HG02970 (cell line): ENCODE measurements around the gene MYT1.

ENCODE experiments used
- ATAC-seq: cut with Tn5 transposase; IDR thresholded peaks from one replicate; pipeline ENCODE4 v1.9.1; 2021; ENCODE audit warnings: mild to moderate bottlenecking, moderate library complexity, moderate number of reproducible peaks; ENCODE audit not compliant: unreplicated experiment, low FRiP score

Gene MYT1

DNA sequence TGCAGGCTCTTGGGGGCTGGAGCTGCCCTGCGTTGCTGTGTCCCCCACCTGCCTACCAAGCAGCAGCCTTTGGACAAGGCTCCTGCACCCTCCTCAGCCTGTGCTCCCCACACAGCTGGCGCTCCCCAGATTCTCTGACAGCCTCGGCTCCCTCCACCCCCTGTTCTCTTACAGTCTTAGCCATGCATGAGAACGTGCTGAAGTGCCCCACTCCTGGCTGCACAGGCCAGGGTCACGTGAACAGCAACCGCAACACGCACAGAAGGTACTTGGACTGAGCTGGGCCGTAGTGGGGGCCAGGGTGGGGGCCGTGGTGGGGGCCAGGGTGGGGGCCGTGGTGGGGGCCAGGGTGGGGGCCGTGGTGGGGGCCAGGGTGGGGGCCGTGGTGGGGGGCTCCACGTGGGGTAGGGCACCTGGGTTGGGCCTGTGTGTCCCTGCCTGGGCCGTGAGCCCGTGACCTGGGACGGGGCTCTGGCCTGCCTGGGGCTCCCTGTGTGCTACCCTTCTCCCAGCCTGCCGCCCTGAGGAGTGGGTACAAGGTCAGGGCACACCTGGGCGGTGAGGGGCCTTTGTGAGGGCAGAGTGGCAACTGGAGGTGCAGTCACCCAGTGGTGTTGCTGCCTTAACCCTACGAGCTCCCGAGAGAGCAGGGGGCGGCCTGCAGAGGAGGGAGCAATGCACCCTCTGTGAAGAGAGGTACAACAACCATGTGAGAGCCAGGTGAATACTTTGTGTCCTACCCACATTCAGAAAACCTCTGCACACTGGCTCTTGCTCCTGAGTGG lies 47.8 kb downstream of the MYT1 start:
- no peak for ATAC-seq

DNA sequence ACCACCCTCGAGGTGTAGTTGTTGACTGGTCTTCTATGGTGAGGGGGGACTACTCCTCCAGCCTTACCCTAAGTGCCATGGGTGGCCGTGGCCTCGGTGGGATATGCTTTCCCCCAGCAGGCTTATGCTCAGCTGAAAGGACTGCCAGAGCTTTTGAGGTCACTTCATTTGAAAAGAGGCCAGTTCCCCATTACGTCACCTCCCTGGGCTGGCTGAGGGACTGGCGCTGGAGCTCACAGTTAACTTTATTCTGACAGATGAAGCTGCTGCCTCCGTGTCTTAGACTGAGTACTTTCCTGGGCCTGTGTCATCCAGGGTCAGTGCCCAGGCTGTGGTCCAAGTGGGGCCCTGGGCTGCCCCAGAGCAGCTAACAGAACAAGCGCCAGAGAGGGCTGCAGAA lies 48.5 kb downstream of the MYT1 start:
- ATAC-seq = no peak

DNA sequence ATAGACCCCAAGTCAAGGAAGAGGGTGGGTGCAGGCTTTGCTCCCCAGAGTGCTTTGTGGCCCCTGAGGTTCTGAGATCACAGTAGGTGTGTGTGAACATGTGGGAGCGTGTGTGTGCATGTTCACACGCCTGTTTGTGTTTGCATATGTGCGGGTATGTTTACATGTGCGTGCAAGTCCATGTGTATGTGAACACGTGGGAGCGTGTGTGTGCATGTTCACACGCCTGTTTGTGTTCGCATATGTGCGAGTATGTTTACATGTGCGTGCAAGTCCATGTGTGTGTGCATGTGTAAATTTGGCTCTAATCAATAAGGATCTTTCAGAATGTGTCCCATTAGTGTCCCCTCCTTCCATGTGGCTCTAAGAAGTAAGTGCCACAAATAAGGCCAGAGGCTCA lies 49.9 kb downstream of the MYT1 start:
- no peak for ATAC-seq

DNA sequence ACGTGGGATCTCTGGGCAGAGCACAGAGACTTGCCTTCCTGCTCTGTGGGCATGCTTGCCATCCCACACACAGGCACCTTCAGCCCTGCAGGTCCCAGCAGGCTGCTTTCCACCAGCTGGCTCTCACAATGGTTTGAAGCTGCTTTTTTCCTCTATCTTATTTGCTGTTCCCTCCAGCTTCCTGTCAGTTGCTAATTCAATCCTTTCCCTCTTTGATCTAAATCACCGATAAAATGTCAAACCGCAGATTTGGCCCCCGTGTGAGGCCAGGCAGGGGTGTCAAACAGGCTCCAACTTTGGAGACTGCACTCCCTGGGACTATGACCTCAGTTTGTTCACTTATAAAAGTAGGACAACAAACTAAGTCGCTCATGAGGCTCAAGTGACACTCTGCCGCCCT lies 50.7 kb downstream of the MYT1 start:
- no peak for ATAC-seq

DNA sequence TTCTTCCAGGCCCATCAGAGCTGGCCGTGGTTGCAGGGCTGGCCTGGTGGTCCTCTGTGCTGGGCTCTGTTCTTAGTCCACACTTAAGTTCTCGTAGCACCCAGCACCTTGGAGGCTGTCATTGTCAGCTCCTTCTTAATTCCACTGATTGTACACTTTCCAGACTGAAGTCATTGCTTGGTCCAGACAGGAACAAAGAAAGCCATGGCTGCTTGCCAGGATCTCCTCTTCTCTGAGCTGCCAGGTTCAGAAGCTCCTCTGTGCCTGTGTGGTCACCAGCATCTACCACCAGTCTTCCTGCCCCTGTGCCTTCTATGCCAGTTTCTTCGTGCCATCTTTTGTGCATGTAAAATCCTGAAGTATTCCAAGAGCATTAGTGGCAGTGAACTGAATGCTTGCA lies 51.8 kb downstream of the MYT1 start:
- no peak for ATAC-seq

DNA sequence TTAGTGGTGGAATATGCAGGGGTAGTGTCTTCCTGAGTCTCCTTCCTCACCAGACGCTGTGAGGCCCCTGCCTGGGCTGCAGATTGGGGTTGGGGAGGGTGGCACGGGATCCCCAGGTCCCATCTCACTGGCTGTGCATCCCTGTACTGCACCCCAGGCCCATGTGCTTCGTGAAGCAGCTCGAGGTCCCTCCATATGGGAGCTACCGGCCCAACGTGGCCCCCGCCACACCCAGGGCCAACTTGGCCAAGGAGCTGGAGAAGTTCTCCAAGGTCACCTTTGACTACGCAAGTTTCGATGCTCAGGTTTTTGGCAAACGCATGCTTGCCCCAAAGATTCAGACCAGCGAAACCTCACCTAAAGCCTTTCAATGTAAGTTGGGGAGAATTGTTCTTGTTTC lies 52.7 kb downstream of the MYT1 start:
- no peak for ATAC-seq

DNA sequence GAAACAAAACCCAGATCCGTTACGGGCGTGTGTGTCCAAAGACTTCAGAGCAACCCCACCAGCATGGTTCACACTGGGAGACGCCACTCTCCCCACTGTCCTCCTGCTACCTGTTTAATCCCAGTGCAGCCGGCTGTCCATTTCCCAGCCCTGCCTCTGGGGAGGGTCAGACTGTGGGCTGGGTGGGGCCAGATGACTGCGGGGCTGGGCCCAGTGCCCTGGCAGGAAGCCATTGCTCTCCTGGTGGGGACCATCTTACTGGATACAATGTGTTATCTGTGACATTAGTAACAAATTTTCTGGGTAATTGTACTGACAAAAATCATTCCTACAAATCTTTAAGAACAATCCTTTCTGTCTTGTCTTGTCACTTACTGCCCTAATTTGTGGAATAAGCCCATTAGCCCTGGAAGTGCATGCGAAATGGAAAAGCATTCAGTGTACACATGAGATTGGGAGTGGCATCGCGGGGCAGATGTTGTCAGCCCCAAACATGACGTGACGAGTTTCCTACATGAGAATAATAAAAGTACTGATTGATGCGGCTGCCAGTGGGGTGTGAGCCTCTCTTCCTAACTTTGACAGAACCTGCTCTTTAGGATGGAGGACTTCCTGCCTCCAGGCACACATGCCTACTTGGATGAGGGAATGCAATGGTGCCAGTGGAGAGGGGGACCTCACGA lies 53.4 kb downstream of the MYT1 start:
- no peak for ATAC-seq

DNA sequence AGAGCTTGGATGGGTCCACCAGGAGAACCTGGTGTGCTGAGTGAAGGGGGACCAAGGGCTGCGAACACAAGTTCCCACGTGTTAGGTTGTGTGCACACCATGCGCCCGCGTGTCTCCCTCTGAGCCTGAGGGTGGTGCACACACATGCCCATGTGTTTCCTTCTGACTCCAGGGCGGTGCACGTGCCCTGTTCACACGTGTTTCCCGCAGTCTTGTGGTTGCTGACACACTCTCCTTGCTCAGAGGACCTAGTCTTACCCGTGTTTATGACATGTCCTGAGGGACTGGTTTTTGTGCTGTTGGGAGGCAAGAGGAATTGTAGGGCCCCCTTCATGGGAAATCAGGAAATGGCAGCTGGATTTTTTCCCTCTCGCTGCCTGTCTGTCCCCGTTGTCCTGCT lies 55.0 kb downstream of the MYT1 start:
- ATAC-seq = no peak

DNA sequence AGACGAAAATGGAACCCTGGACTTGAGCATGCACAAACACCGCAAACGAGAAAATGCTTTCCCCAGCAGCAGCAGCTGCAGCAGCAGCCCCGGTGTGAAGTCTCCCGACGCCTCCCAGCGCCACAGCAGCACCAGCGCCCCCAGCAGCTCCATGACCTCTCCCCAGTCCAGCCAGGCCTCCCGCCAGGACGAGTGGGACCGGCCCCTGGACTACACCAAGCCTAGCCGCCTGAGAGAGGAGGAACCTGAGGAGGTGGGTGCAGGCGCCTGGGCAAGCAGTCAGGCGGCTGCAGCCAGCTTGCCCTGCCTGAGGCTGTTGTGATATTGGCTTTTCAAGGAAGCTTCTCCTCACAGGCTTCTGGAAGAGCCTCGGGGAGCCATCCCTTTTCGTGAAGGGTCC lies 55.5 kb downstream of the MYT1 start:
- ATAC-seq = no peak

DNA sequence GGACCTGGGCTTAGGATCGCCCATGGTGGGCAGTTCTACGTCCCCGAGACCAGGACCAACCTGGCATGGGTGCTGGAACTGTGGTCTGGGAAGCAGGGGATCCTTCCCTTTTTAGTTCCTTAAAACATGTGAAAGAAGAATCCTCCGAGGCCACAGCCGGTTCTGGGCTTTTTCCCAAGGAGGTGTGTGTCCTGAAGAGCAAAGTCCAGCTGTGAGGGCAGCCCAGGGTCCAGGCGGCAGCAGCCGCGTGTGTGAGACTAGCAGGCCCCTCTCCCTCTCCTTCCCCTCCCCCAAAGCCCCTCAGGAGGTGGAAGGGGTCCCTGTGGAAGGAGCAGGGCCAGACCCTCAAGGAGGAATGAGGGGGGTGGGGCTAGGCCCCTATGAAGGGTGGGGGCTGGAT lies 56.2 kb downstream of the MYT1 start:
- no peak for ATAC-seq

DNA sequence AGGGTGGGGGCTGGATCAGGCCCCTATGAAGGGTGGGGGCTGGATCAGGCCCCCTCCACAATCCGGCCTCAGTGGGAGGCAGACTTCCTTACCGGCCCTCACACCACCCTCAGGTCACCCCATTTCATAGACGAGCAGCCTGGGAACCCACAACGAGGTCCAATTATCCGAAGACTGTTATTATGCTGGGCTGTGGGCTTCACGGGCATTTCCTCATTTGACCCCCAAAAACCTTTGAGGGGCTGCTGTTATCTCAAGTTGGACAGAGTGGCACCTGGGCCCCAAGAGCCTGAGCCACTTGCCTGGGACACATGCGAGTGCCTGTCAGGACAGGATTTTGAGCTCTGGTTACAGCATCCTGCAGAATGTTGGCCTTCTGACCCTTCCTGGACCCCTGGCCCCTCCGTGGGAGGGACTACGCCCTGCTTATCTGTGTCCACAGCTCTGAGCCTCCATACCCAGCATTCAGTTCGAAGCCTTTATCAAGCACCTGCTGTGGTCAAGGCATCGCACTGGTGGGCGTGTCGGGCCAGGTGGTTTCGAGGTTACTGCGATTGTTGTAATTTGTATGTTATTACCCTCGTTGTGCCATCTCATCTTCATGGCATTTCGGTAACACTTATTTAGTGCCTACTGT lies 56.8 kb downstream of the MYT1 start:
- no peak for ATAC-seq

DNA sequence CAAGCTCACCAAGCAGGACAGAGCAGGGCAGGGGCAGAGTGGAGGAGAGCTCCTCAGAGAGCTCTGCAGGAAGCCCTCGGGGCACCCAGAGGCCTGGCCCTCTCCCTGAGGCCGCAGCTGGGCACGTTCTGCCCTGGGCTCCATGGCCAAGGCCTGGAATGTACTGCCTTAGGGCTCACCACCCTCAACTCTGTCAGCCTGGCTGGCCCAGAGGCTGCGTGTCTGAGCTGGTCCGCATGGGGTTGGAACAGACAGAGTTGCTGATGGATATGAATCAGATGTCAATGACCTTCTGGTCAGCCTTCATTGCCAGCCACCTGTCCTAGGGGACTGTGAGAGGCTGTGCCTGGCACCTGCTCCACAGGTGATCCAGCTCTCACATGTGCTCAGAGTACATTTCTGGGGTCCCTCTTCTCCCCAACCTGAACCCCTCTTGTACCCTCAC lies 58.1 kb downstream of the MYT1 start:
- ATAC-seq = no peak

DNA sequence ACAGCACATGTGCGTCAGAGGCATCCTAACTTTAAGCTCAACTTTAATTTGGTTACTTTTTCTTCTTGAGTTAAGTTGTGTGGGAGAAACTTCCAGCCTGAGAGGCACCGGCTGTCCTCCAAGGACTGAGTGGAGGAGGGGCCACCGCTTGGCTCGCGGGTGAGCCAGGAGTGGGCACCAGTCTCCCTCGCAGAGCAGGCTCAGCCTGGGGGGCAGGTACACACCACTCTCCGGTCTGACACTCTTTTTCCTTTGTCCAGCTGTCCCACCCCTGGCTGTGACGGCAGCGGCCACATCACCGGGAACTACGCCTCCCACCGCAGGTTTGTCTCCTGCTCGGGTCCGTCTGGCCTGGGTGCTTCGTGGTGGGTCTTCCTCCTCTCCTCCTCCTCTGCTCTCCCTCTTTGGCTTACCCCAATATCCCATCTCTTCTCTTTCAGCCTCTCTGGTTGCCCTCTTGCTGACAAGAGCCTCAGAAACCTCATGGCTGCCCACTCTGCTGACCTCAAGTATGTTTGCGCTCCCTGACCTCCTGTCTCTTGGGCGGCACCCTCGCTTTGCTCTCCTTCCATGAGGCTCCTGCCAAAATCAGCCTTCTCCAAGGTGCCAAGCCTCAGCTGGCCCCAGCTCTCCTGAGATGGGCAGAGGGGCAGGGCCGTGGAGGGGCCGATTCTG lies 58.7 kb downstream of the MYT1 start:
- ATAC-seq = no peak

DNA sequence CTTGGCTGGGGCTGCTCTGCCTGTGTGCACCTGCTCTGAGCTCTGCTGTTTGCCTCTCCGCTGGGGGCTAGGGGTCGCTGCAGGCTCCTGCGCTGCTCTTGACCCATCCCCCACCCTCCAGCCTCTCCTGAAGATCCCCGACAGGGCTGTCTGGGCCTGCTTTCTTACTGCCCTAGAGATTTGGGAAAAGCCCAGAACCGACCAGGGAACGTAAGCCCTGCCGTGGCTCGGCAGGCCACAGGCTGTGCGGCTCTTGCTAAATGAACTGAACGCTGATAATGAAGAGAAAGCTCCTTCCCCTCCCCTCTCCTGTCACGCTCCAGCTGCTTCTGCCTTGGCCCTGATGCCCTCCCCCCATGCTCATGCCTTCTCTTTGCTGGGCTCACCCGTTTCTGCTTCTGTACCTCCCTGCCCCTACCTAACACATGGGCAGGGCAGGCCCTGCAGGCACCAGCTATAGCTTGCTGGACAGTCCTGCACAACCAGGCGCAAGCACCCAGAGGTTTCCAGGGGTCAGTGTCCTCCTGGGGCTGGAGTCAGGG lies 59.3 kb downstream of the MYT1 start:
- ATAC-seq = no peak

DNA sequence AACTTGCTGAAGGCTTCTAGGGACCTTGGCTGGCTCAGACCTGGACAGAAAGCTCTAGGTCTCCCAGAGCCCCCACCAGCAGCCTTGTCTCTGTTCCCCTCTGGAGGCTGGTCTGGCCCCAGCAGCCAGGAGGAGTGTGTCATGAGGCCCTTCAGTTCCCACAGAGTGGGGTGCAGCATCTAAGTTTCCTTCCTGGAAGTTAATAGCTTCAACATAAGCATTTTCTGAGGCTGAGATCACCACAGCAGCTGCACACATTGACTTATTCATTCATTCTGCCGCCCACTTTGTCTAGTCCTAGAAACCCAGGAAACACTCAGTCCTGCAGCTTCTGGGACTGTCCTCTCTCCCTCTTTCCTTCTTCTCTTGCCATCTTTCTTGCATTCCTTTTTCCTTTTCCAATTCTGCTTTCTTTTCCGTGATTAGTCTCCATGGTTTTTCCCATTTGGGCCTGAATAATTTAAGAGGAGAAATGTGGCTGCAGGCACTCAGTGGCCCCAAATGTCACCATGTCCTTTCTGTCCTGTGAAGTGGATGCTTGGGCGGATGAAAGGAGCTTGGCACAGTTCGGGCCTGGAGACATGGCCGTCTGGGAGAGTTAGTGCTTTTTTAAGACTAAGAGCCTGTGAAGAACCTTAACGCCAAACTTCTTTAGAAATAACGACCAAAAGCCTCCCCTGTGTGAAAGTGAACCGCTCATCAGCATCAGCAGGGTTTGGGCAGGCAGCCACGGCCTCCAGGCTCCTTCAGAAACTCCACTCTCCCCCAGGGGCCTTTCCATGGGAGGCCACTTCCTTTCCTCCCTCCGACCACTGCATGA lies 60.3 kb downstream of the MYT1 start:
- no peak for ATAC-seq

DNA sequence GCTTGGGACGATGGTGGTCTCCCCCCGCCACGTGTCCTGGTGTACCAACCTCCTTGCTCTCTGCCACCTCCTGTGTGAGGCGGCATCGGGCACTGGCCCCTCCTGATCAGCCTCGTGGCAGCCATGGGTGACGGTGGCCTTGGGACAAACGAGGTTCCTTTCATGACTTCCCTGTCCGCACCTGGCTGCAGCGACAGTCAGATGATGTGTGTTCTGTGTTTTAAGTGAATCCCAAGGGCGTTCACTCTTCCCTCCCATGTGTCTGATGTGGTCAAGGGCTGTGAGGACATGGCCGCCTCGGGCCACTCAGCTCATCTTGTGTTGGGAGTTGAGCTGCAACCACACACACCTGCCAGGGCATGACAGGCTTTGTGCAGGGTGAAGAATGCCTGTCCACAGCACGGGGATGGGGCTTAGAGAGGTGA lies 60.9 kb downstream of the MYT1 start:
- no peak for ATAC-seq

DNA sequence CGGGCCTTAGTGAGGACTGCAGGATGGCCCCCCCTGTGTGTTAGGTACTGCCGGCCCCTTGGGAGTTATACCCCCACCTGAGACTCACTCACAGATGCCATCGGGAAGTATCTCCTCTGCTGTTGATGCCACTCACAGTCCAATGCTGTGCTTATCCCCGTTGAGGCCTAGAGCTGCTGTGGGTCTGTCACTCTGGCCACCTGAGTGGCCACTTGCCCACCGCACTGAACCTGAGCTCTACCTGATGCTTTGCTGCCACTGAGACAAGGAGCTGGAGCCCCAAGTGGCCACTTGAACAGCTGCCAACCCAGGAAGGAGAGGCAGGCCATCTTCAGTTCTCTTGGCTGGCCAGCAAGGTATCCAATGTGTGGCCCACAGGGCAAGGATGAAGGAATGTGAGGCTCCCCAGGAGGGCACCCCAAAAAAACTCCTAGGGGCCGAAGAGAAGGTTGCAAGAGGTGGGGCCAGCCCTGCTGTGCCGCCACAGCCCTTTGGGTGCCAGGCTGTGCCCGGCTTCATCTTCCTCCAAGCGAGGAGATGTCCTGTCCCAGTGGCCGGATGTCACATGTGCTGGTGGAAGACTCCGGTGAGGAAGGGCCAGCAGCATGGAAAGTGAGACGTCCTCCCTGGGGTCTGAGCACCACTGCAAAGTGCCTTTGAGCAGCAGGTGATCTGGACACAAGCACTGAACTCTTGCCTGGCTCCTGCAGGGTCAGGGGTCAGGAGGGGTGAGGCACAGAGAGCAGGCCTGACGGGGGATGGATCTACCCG lies 61.8 kb downstream of the MYT1 start:
- no peak for ATAC-seq

DNA sequence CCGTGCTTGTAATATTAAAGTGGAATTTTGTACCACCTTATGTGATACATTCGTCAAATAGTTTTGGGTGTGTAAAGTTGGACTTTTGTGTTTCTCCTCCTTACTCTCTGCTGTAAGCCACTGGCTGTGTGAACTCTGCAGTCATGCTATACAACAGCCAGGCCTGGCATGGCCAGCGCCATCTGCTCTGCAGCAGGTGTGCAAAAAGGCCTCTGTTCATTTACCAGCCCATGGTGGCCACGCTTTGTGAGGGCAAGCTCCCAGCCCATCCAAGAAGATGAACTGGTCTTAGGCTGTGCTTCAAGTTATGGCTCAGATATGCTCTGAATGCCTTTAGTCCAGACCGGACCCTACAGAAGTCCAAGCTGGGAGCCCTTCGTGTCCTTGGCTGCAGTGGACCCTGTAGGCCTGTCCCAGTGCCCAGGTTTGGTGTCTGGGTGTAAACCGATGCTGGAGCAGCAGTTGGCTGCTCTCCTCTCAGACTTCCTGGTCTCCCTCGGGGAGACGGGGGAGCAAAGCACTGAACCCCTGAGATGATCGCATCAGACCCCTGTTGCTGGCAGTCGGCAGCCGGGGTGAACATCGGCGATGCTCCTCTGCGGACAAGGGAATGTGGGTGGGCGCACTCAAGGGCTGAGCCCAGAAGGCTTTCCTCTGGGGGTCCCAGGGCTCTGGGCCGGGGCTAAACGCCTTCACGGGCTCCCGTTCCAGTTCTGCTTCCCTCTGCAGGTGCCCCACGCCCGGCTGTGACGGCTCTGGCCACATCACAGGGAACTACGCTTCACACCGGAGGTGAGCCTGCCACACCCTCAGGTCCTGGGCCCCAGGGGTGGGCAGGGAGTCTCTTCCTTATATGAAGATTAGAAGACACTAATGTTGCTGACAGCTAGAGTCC lies 62.7 kb downstream of the MYT1 start:
- ATAC-seq = no peak
